Measurements from ENCODE around the gene MRPS16. TPM values are rescaled to one million over a fixed set of nuclear protein-coding genes. Genes with fewer than 3 reads are reported as not detected.

MRPS16 gene
- total RNA-seq, 1 donor from 2014 or later, result 67.0 TPM

- Histone ChIP-seq H3K4me3 (ENCODE audit: insufficient read depth, low read depth, low read length) (no peak overlapping the region), H3K27ac (ENCODE audit: low read depth, low read length) (no peak overlapping the region), H2AFZ (ENCODE audit: low read depth, low read length) (no peak overlapping the region), H3K4me2 (ENCODE audit: low read length) (no peak overlapping the region), H3K36me3 (ENCODE audit: insufficient read depth, low read length) (peaks cover 6% of the 10 kb centered on the region), H3K79me2 (ENCODE audit: insufficient read depth, low read length) (no peaks in the 10 kb centered on the region), H3K9ac (ENCODE audit: low read length) (no peak overlapping the region), H3K9me3 (ENCODE audit: insufficient read depth, low read depth, low read length) (no peaks in the 10 kb centered on the region), H3K4me1 (ENCODE audit: insufficient read depth, low read length) (no peaks in the 10 kb centered on the region), H3K27me3 (ENCODE audit: insufficient read depth, low read length) (no peaks in the 10 kb centered on the region), H4K20me1 (ENCODE audit: insufficient read depth, low read length) (no peaks in the 10 kb centered on the region)
- no peaks in the 10 kb centered on the region for H3K27me3 Mint-ChIP-seq (ENCODE audit: low read depth, unreplicated experiment)
- H3K4me1 Mint-ChIP-seq (ENCODE audit: low read depth, unreplicated experiment), result peaks cover 3% of the 10 kb centered on the region
- H3K9me3 Mint-ChIP-seq (ENCODE audit: unreplicated experiment), result no peaks in the 10 kb centered on the region
- H3K4me3 Mint-ChIP-seq (ENCODE audit: unreplicated experiment), result no peak overlapping the region
- TF ChIP-seq CTCF (IDR thresholded peaks at IDR 0.05; ENCODE audit: insufficient read depth, low read depth, low read length) (no peak), EZH2 (IDR thresholded peaks at IDR 0.05; ENCODE audit: insufficient read depth, low read length) (no peak)
- DNase-seq (ENCODE audit: low read depth) (no peak), FAIRE-seq (no peak)
- H3K36me3 Mint-ChIP-seq (ENCODE audit: low read depth, unreplicated experiment), result peaks cover 13% of the 10 kb centered on the region
- no peak overlapping the region for H3K27ac Mint-ChIP-seq (ENCODE audit: unreplicated experiment)
Measured at GRCh38 chr10:73215749-73216148, 36.7 kb downstream of the MRPS16 start.

- Mint-ChIP-seq H3K4me1 (ENCODE audit: low read depth, unreplicated experiment) (peaks cover 3% of the 10 kb centered on the region), H3K27ac (ENCODE audit: unreplicated experiment) (no peak overlapping the region), H3K9me3 (ENCODE audit: unreplicated experiment) (peaks cover 4% of the 10 kb centered on the region), H3K36me3 (ENCODE audit: low read depth, unreplicated experiment) (peaks cover 7% of the 10 kb centered on the region), H3K4me3 (ENCODE audit: unreplicated experiment) (no peak overlapping the region), H3K27me3 (ENCODE audit: low read depth, unreplicated experiment) (no peaks in the 10 kb centered on the region)
- no peak for TF ChIP-seq CTCF (IDR thresholded peaks at IDR 0.05; ENCODE audit: insufficient read depth, low read depth, low read length)
- no peak for TF ChIP-seq EZH2 (IDR thresholded peaks at IDR 0.05; ENCODE audit: insufficient read depth, low read length)
- no peak overlapping the region for H3K4me3 ChIP-seq (ENCODE audit: insufficient read depth, low read depth, low read length)
- H2AFZ ChIP-seq (ENCODE audit: low read depth, low read length), result no peak overlapping the region
- no peaks in the 10 kb centered on the region for H3K36me3 ChIP-seq (ENCODE audit: insufficient read depth, low read length)
- no peak overlapping the region for H3K4me2 ChIP-seq (ENCODE audit: low read length)
- FAIRE-seq (no peak), DNase-seq (ENCODE audit: low read depth) (no peak)
- no peaks in the 10 kb centered on the region for H3K4me1 ChIP-seq (ENCODE audit: insufficient read depth, low read length)
- H3K79me2 ChIP-seq (ENCODE audit: insufficient read depth, low read length), result no peaks in the 10 kb centered on the region
- H4K20me1 ChIP-seq (ENCODE audit: insufficient read depth, low read length), result no peaks in the 10 kb centered on the region
- no peaks in the 10 kb centered on the region for H3K9me3 ChIP-seq (ENCODE audit: insufficient read depth, low read depth, low read length)
- H3K27ac ChIP-seq (ENCODE audit: low read depth, low read length), result no peak overlapping the region
- no peaks in the 10 kb centered on the region for H3K27me3 ChIP-seq (ENCODE audit: insufficient read depth, low read length)
- no peak overlapping the region for H3K9ac ChIP-seq (ENCODE audit: low read length)
Measured at GRCh38 chr10:73211106-73211811, 41.2 kb downstream of the MRPS16 start.

GRCh38 chr10:73210395-73211105, 41.9 kb downstream of the MRPS16 start:
- H3K36me3 Mint-ChIP-seq (ENCODE audit: low read depth, unreplicated experiment), result peaks cover 12% of the 10 kb centered on the region

More at GRCh38 chr10:73210395-73211105, 41.9 kb downstream of the MRPS16 start:
- no peaks in the 10 kb centered on the region for H3K36me3 ChIP-seq (ENCODE audit: insufficient read depth, low read length)
- H3K79me2 ChIP-seq (ENCODE audit: insufficient read depth, low read length), result no peaks in the 10 kb centered on the region
- no peak overlapping the region for H3K9ac ChIP-seq (ENCODE audit: low read length)
- H3K9me3 ChIP-seq (ENCODE audit: insufficient read depth, low read depth, low read length), result peaks cover 2% of the 10 kb centered on the region
- DNase-seq (ENCODE audit: low read depth), result no peak
- no peak overlapping the region for H3K4me3 Mint-ChIP-seq (ENCODE audit: unreplicated experiment)
- no peaks in the 10 kb centered on the region for H3K27me3 Mint-ChIP-seq (ENCODE audit: low read depth, unreplicated experiment)
- no peak overlapping the region for H3K4me2 ChIP-seq (ENCODE audit: low read length)
- no peak overlapping the region for H3K4me3 ChIP-seq (ENCODE audit: insufficient read depth, low read depth, low read length)
- H2AFZ ChIP-seq (ENCODE audit: low read depth, low read length), result no peak overlapping the region
- H3K9me3 Mint-ChIP-seq (ENCODE audit: unreplicated experiment), result peaks cover 10% of the 10 kb centered on the region
- peaks cover 3% of the 10 kb centered on the region for H3K4me1 Mint-ChIP-seq (ENCODE audit: low read depth, unreplicated experiment)
- H3K27ac ChIP-seq (ENCODE audit: low read depth, low read length), result no peak overlapping the region
- no peak for FAIRE-seq
- H3K4me1 ChIP-seq (ENCODE audit: insufficient read depth, low read length), result no peaks in the 10 kb centered on the region
- H3K27me3 ChIP-seq (ENCODE audit: insufficient read depth, low read length), result no peaks in the 10 kb centered on the region
- no peak overlapping the region for H3K27ac Mint-ChIP-seq (ENCODE audit: unreplicated experiment)
- TF ChIP-seq CTCF (IDR thresholded peaks at IDR 0.05; ENCODE audit: insufficient read depth, low read depth, low read length) (no peak), EZH2 (IDR thresholded peaks at IDR 0.05; ENCODE audit: insufficient read depth, low read length) (no peak)
- H4K20me1 ChIP-seq (ENCODE audit: insufficient read depth, low read length), result no peaks in the 10 kb centered on the region
